ENCODE measurements around the gene NUMB. TPM values are rescaled to one million over a fixed set of nuclear protein-coding genes. Genes with fewer than 3 reads are reported as not detected.

Gene NUMB
- total and polyA plus RNA-seq, 2 donors (not counting 3 experiments of a cell fraction or from before 2014, with no cell fraction given) = 128 to 164 TPM

- FAIRE-seq (no peak), DNase-seq (ENCODE audit: low read depth, low spot score) (no peak)
- Histone ChIP-seq H3K4me3 (replicated peaks in 1 of 3; ENCODE audit: insufficient read depth in 1 of 3, low read depth in 1 of 3, low read length in 3 of 3) (no peak overlapping the region), H3K27me3 (ENCODE audit: control insufficient read depth in 2 of 2, insufficient read depth in 2 of 2, low read length in 2 of 2) (no peaks in the 10 kb centered on the region), H3K4me2 (ENCODE audit: insufficient read depth, low read length) (no peak overlapping the region), H3K9me3 (replicated peaks; ENCODE audit: control insufficient read depth, insufficient read depth, low read length) (no peaks in the 10 kb centered on the region), H2AFZ (ENCODE audit: low read depth, low read length) (no peak overlapping the region), H3K4me1 (ENCODE audit: control insufficient read depth, extremely low read depth, insufficient read depth, low read length) (no peaks in the 10 kb centered on the region), H3K79me2 (ENCODE audit: control insufficient read depth, insufficient read depth, low read length) (no peaks in the 10 kb centered on the region), H3K36me3 (ENCODE audit: control insufficient read depth in 2 of 2, extremely low read depth in 1 of 2, insufficient read depth in 2 of 2, low read length in 2 of 2) (no peaks in the 10 kb centered on the region), H3K9me1 (replicated peaks; ENCODE audit: control insufficient read depth, extremely low read depth, insufficient read depth, low read length) (no peaks in the 10 kb centered on the region), H3K27ac (ENCODE audit: insufficient read depth, low read depth, low read length) (no peak overlapping the region), H4K20me1 (replicated peaks; ENCODE audit: control insufficient read depth, extremely low read depth, insufficient read depth, low read length) (no peaks in the 10 kb centered on the region), H3K9ac (replicated peaks; ENCODE audit: extremely low read depth, insufficient read depth, low read length) (no peak overlapping the region)
- TF ChIP-seq MYC (IDR thresholded peaks at IDR 0.05; ENCODE audit: low read depth, low read length) = no peak
- TF ChIP-seq JUN (IDR thresholded peaks at IDR 0.05; ENCODE audit: borderline replicate concordance, insufficient read depth, insufficient read length, low read depth) = no peak
- no TSS peak for BruUV-seq (replicated peaks)
- intact Hi-C loops (cut with micrococcal nuclease) (no loop called here), dilution Hi-C loops (cut with MboI; ENCODE audit: extremely low pct_ligation_motif_present, low sequenced_read_pairs) (no loop called here)
- POLR2A ChIA-PET = no interaction called here
- CTCF ChIA-PET = no interaction called here
These were observed 203.9 kb downstream of the NUMB start for GRCh38 chr14:73254247-73255004.

GRCh38 chr14:73253721-73254120 is 204.6 kb downstream of the NUMB start:
- FAIRE-seq = no peak
- ChIA-PET CTCF (no interaction called here), POLR2A (no interaction called here)
- no peak overlapping the region for H3K27ac ChIP-seq (ENCODE audit: insufficient read depth, low read depth, low read length)
- dilution Hi-C loops (cut with MboI; ENCODE audit: extremely low pct_ligation_motif_present, low sequenced_read_pairs) (no loop called here), intact Hi-C loops (cut with micrococcal nuclease) (no loop called here)
- no peaks in the 10 kb centered on the region for H3K9me3 ChIP-seq (replicated peaks; ENCODE audit: control insufficient read depth, insufficient read depth, low read length)
- no peak for DNase-seq (ENCODE audit: low read depth, low spot score)
- H3K27me3 ChIP-seq (ENCODE audit: control insufficient read depth in 2 of 2, insufficient read depth in 2 of 2, low read length in 2 of 2) = no peaks in the 10 kb centered on the region
- H3K9me1 ChIP-seq (replicated peaks; ENCODE audit: control insufficient read depth, extremely low read depth, insufficient read depth, low read length) = no peaks in the 10 kb centered on the region
- no peak overlapping the region for H3K4me3 ChIP-seq (replicated peaks in 1 of 3; ENCODE audit: insufficient read depth in 1 of 3, low read depth in 1 of 3, low read length in 3 of 3)
- H4K20me1 ChIP-seq (replicated peaks; ENCODE audit: control insufficient read depth, extremely low read depth, insufficient read depth, low read length) = no peaks in the 10 kb centered on the region
- H2AFZ ChIP-seq (ENCODE audit: low read depth, low read length) = no peak overlapping the region
- no peak overlapping the region for H3K9ac ChIP-seq (replicated peaks; ENCODE audit: extremely low read depth, insufficient read depth, low read length)
- no peak for TF ChIP-seq FOS (IDR thresholded peaks at IDR 0.05; ENCODE audit: borderline replicate concordance, insufficient read depth, low read length)
- no peak for TF ChIP-seq POLR2A (IDR thresholded peaks at IDR 0.05; ENCODE audit: low read depth, low read length)
- no peak for TF ChIP-seq GATA2 (IDR thresholded peaks at IDR 0.05; ENCODE audit: insufficient read depth, insufficient read length, low read depth, low read length)
- TF ChIP-seq POLR2AphosphoS5 (IDR thresholded peaks at IDR 0.05; ENCODE audit: insufficient read depth, low read depth, low read length) = no peak
- TF ChIP-seq CTCF (IDR thresholded peaks at IDR 0.05; ENCODE audit: extremely low read depth in 1 of 2, insufficient read depth in 1 of 2, low read depth in 1 of 2, low read length in 2 of 2) = no peak
- TF ChIP-seq MYC (IDR thresholded peaks at IDR 0.05; ENCODE audit: low read depth, low read length) = no peak
- TF ChIP-seq MAX (IDR thresholded peaks at IDR 0.05; ENCODE audit: insufficient read depth, insufficient read length) = no peak
- no peaks in the 10 kb centered on the region for H3K36me3 ChIP-seq (ENCODE audit: control insufficient read depth in 2 of 2, extremely low read depth in 1 of 2, insufficient read depth in 2 of 2, low read length in 2 of 2)
- no peaks in the 10 kb centered on the region for H3K4me1 ChIP-seq (ENCODE audit: control insufficient read depth, extremely low read depth, insufficient read depth, low read length)
- no TSS peak for BruUV-seq (replicated peaks)
- H3K4me2 ChIP-seq (ENCODE audit: insufficient read depth, low read length) = no peak overlapping the region
- H3K79me2 ChIP-seq (ENCODE audit: control insufficient read depth, insufficient read depth, low read length) = no peaks in the 10 kb centered on the region

All from endothelial cell of umbilical vein (primary cell).